H9 (cell line): Measurements from ENCODE around the gene PLEK2. TPM values are rescaled to one million over a fixed set of nuclear protein-coding genes. Genes with fewer than 3 reads are reported as not detected.

Experiments
- DNase-seq: peaks from one replicate; pipeline ENCODE4 v3.0.0-alpha.2; 2017
- H2AFZ ChIP-seq: one replicate; pipeline ENCODE4 v1.6.1; 2013; ENCODE audit warnings: mild to moderate bottlenecking, low read length, control low read depth, moderate library complexity
- H2AK5ac ChIP-seq: 2 replicates; pipeline ENCODE4 v1.6.1; 2013; ENCODE audit warnings: low read length, control low read depth, mixed read lengths; ENCODE audit not compliant: insufficient read length
- H2BK120ac ChIP-seq: one replicate; pipeline ENCODE4 v1.6.1; 2013; ENCODE audit warnings: low read depth, mild to moderate bottlenecking, low read length, control low read depth, inconsistent platforms; ENCODE audit not compliant: poor library complexity, severe bottlenecking
- H2BK12ac ChIP-seq: 2 replicates; pipeline ENCODE4 v1.6.1; 2013; ENCODE audit warnings: low read length, control low read depth, mixed read lengths, low read depth; ENCODE audit not compliant: insufficient read length
- H2BK15ac ChIP-seq: 2 replicates; pipeline ENCODE4 v1.6.1; 2013; ENCODE audit warnings: low read depth, low read length, control low read depth
- H2BK20ac ChIP-seq: one replicate; pipeline ENCODE4 v1.6.1; 2013; ENCODE audit warnings: low read depth, mild to moderate bottlenecking, low read length, control low read depth, inconsistent platforms; ENCODE audit not compliant: poor library complexity, severe bottlenecking
- H2BK5ac ChIP-seq: 2 replicates; pipeline ENCODE4 v1.6.1; 2013; ENCODE audit warnings: low read length, control low read depth, mixed read lengths; ENCODE audit not compliant: insufficient read length
- H3K14ac ChIP-seq: 2 replicates; pipeline ENCODE4 v1.6.1; 2013; ENCODE audit warnings: low read length, control low read depth; ENCODE audit not compliant: insufficient read depth
- H3K18ac ChIP-seq: 2 replicates; pipeline ENCODE4 v1.6.1; 2013; ENCODE audit warnings: low read depth, mild to moderate bottlenecking, mixed read lengths, low read length, control low read depth; ENCODE audit not compliant: insufficient read length
- H3K23ac ChIP-seq: 2 replicates; pipeline ENCODE4 v1.6.1; 2013; ENCODE audit warnings: low read length, control low read depth, mixed read lengths, low read depth; ENCODE audit not compliant: insufficient read length
- H3K23me2 ChIP-seq: 2 replicates; pipeline ENCODE4 v1.6.1; 2013; ENCODE audit warnings: low read depth, mild to moderate bottlenecking, mixed read lengths, low read length, control low read depth; ENCODE audit not compliant: insufficient read length, poor library complexity, severe bottlenecking
- H3K27ac ChIP-seq: 2 replicates; pipeline ENCODE4 v1.5.1; 2013; ENCODE audit warnings: low read length, control low read depth, mixed read lengths, low read depth; ENCODE audit not compliant: insufficient read length
- H3K27me3 ChIP-seq: 2 replicates; pipeline ENCODE4 v1.6.1; 2013; ENCODE audit warnings: low read length, control low read depth, inconsistent platforms; ENCODE audit not compliant: insufficient read depth
- H3K4ac ChIP-seq: 2 replicates; pipeline ENCODE4 v1.6.1; 2013; ENCODE audit warnings: low read depth, mild to moderate bottlenecking, control low read depth, inconsistent platforms, low read length, moderate library complexity
- H3K4me1 ChIP-seq: 2 replicates; pipeline ENCODE4 v1.6.1; 2013; ENCODE audit warnings: low read length, control low read depth, inconsistent platforms; ENCODE audit not compliant: insufficient read depth
- H3K4me2 ChIP-seq: 2 replicates; pipeline ENCODE4 v1.6.1; 2013; ENCODE audit warnings: low read length, control low read depth, mixed read lengths; ENCODE audit not compliant: insufficient read length, insufficient read depth
- H3K56ac ChIP-seq: 2 replicates; pipeline ENCODE4 v1.6.1; 2013; ENCODE audit warnings: low read depth, mild to moderate bottlenecking, mixed read lengths, low read length, control low read depth; ENCODE audit not compliant: insufficient read length
- H3K79me1 ChIP-seq: 2 replicates; pipeline ENCODE4 v1.6.1; 2013; ENCODE audit warnings: low read depth, mild to moderate bottlenecking, moderate library complexity, low read length, control low read depth, inconsistent platforms; ENCODE audit not compliant: insufficient read depth, poor library complexity, severe bottlenecking
- H3K79me2 ChIP-seq: 2 replicates; pipeline ENCODE4 v1.6.1; 2013; ENCODE audit warnings: low read length, control low read depth, inconsistent platforms; ENCODE audit not compliant: insufficient read depth
- H3K9ac ChIP-seq: 2 replicates; pipeline ENCODE4 v1.6.1; 2013; ENCODE audit warnings: low read length, control low read depth, mixed read lengths; ENCODE audit not compliant: insufficient read length; ENCODE audit errors: extremely low read depth
- H3K9me3 ChIP-seq: one replicate; pipeline ENCODE4 v1.6.1; 2013; ENCODE audit warnings: low read depth, low read length, inconsistent platforms; ENCODE audit not compliant: control insufficient read depth
- H3T11ph ChIP-seq: one replicate; pipeline ENCODE4 v1.6.1; 2013; ENCODE audit warnings: mild to moderate bottlenecking, low read length, control low read depth, inconsistent platforms
- H4K20me1 ChIP-seq: one replicate; pipeline ENCODE4 v1.6.1; 2013; ENCODE audit not compliant: control insufficient read depth, insufficient read length, insufficient read depth
- H4K5ac ChIP-seq: 2 replicates; pipeline ENCODE4 v1.6.1; 2013; ENCODE audit warnings: low read depth, mild to moderate bottlenecking, mixed read lengths, low read length, control low read depth; ENCODE audit not compliant: insufficient read length
- H4K8ac ChIP-seq: replicated peaks from 2 replicates; pipeline ENCODE4 v1.6.1; 2013; ENCODE audit warnings: low read length, control low read depth, mixed read lengths, low read depth; ENCODE audit not compliant: insufficient read length
- H4K91ac ChIP-seq: 2 replicates; pipeline ENCODE4 v1.6.1; 2013; ENCODE audit warnings: low read depth, mild to moderate bottlenecking, moderate library complexity, mixed read lengths, low read length, control low read depth; ENCODE audit not compliant: insufficient read length
- H3K27ac Mint-ChIP-seq, 3 experiments: 2 replicates in 2 of 3; 3 replicates in 1 of 3; pipeline ENCODE4 v1.8.0; 2020 to 2021; ENCODE audit warnings: mixed read lengths in 3 of 3, mild to moderate bottlenecking in 1 of 3, moderate library complexity in 1 of 3
- H3K27me3 Mint-ChIP-seq: 2 replicates; pipeline ENCODE4 v1.8.0; 2021; ENCODE audit warnings: low read depth, mild to moderate bottlenecking, moderate library complexity, mixed read lengths
- H3K36me3 Mint-ChIP-seq, 3 experiments: 2 replicates in 2 of 3; 3 replicates in 1 of 3; pipeline ENCODE4 v1.8.0; 2020 to 2021; ENCODE audit warnings: low read depth in 3 of 3, mixed read lengths in 3 of 3; ENCODE audit not compliant: insufficient read depth in 1 of 3
- H3K4me1 Mint-ChIP-seq, 2 experiments: 2 replicates each; pipeline ENCODE4 v1.8.0; 2020; ENCODE audit warnings: mixed read lengths in 2 of 2
- H3K4me3 Mint-ChIP-seq, 2 experiments: 2 replicates in 1 of 2; 3 replicates in 1 of 2; pipeline ENCODE4 v1.8.0; 2020 to 2021; ENCODE audit warnings: mild to moderate bottlenecking in 2 of 2, mixed read lengths in 2 of 2, moderate library complexity in 1 of 2
- H3K9me3 Mint-ChIP-seq, 2 experiments: 2 replicates in 1 of 2; 3 replicates in 1 of 2; pipeline ENCODE4 v1.8.0; 2020; ENCODE audit warnings: mild to moderate bottlenecking in 2 of 2, mixed read lengths in 2 of 2, moderate library complexity in 1 of 2
- CTCF ChIP-seq: fragments of 200-600 bp; sonication (generic); conservative IDR thresholded peaks from 3 replicates; pipeline ENCODE4 v1.8.0; 2021; ENCODE audit warnings: antibody characterized with exemption, mild to moderate bottlenecking
- WGBS: extraction: QIAGEN DNeasy Blood & Tissue Kit; methylation state at CpG from one replicate; pipeline ENCODE4 v1.1.7; 2013; ENCODE audit warnings: missing lambda C conversion rate, low lambda C conversion rate, mixed read lengths; ENCODE audit not compliant: insufficient read length; ENCODE audit errors: extremely low coverage; 5-methylcytosine and 5-hydroxymethylcytosine counted together
- total RNA-seq: library from RNA; stranded (reverse); gene quantifications from 2 replicates; pipeline ENCODE4 v1.2.1, GENCODE V29; 2021

The PLEK2 gene
- total RNA-seq, 1 experiment from 2014 or later = not detected

- H2BK15ac ChIP-seq = no peak overlapping the region
- H2BK12ac ChIP-seq = no peak overlapping the region
- no peak overlapping the region for H3K23ac ChIP-seq
- Mint-ChIP-seq H3K36me3 (no peaks in the 10 kb centered on the region), H3K4me3 (no peak overlapping the region), H3K4me1 (peaks cover 6 to 19% of the 10 kb centered on the region in 2 experiments), H3K27me3 (no peaks in the 10 kb centered on the region), H3K9me3 (no peaks in the 10 kb centered on the region), H3K27ac (no peak overlapping the region)
- H3K27me3 ChIP-seq = no peaks in the 10 kb centered on the region; the same call in 1 of the 2 replicates
- H3K9ac ChIP-seq = no peak overlapping the region
- H3K14ac ChIP-seq = no peak overlapping the region
- TF ChIP-seq CTCF = no peak
- no peak overlapping the region for H2BK5ac ChIP-seq
- no peak overlapping the region for H3K18ac ChIP-seq
- no peak overlapping the region for H2BK120ac ChIP-seq
- H3K4ac ChIP-seq = no peak overlapping the region
- H3K79me1 ChIP-seq = no peaks in the 10 kb centered on the region
- no peak for DNase-seq
- no peaks in the 10 kb centered on the region for H3K4me1 ChIP-seq
- no peak overlapping the region for H2AFZ ChIP-seq
- no peak overlapping the region for H3K4me2 ChIP-seq
- H4K5ac ChIP-seq = no peak overlapping the region
- no peak overlapping the region for H3T11ph ChIP-seq
- no peak overlapping the region for H3K56ac ChIP-seq
- H4K91ac ChIP-seq = no peak overlapping the region
- H3K27ac ChIP-seq = no peak overlapping the region
- H3K9me3 ChIP-seq = no peaks in the 10 kb centered on the region
- H4K8ac ChIP-seq = no peak overlapping the region
- no CpG with 5 or more reads among the region's 9 CpGs for WGBS
- H4K20me1 ChIP-seq = no peaks in the 10 kb centered on the region
- H3K79me2 ChIP-seq = no peaks in the 10 kb centered on the region
- no peak overlapping the region for H2AK5ac ChIP-seq
- no peaks in the 10 kb centered on the region for H3K23me2 ChIP-seq
- no peak overlapping the region for H2BK20ac ChIP-seq
Observed at GRCh38 chr14:67410313-67410712, 1.7 kb downstream of the PLEK2 start.
